NCI-H1417 (cell line): ENCODE data around the gene GSTT2B.
"Not testable (repeated sequence)": the region's sequence is repeated elsewhere in the genome, so short reads cannot be mapped to it uniquely, and the experiment has no call there.

Source experiments
- DNase-seq, 3 experiments: peaks; one replicate each; lab custom pipeline; 2025; lab: John Stamatoyannopoulos, UW

Gene GSTT2B

DNA sequence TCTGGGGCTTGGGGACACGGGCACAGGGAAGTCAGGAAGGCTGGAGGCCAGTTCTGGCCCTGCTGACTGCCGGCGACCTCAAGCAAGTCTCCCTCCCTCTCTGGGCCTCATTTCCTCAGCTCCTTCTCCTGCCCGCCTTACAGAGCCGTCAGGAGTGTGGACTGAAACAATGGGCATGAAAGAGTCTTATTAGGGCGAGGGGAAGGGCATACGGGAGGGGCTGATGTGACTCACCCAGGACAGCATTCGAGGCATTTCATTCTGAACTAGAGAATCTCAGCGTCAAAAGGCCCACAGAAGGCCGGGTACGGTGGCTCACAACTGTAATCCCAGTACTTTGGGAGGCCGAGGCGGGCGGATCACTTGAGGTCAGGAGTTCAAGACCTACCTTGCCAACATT is 20.8 kb downstream of the GSTT2B start:
- not testable (repeated sequence) for DNase-seq

DNA sequence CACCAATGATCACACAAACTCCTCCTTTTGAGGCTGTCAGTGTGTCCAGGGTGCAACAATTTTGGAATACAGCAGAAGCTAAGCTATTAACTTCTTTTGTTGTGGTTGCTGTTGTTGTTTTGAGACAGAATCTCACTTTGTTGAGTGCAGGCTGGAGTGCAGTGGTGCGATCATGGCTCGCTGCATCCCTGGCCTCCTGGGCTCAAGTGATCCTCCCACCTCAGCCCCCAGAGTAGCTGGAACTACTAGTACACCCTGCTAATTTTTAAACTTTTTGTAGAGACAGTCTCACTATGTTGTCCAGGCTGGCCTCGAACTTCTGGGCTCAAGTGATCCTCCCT is 22.0 kb downstream of the GSTT2B start:
- no peak for DNase-seq

DNA sequence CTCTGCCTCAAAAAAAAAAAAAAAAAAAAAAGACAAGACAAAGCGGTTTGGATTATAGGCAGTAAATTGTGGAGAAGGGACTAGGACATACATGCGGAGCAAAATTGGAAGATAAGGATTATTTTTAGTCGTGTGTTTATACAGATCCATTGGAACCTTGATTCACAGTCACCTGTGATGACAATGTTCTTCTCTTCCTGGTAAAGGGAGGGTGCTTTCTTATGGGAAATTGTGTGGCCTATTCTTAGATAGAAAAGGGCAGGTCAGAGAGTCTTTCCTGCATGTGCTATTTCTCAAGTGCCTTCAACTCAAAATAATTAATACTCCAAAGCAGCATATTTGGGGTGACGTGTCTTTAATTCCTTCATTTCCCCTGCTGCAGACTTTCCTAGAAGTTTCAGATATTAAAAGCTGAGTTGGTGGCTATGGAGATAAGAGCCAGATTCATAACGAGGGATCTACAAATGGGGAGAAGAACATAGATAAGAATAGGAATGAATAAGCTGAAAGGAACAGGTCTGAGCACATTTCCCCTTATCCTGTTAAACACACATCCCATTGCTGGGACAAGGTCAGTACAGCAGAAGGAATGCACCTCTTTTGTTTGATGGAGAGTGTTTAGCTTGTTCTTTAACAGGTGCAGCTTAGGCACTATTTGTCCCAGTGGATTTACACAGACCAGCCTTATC is 22.5 kb downstream of the GSTT2B start:
- DNase-seq = no peak

DNA sequence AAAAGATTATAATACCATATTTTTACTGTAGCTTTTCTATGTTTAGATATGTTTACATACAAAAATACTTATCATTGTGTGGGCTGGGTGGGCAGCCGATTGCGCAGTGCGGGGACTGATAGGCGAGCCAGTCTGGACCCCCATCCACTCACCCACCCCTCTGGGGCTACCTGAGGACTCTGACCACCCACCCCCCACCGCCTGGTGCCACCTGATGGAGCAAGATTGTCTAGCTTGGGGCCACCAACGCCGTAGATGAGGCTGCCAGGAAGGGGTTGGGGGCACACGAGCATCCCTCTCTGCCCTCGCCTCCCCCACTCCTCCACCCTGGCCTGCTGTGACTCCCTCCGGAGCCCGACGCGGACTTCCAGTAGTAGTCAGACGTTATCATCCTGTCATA is 34.4 kb downstream of the GSTT2B start:
- no peak for DNase-seq

DNA sequence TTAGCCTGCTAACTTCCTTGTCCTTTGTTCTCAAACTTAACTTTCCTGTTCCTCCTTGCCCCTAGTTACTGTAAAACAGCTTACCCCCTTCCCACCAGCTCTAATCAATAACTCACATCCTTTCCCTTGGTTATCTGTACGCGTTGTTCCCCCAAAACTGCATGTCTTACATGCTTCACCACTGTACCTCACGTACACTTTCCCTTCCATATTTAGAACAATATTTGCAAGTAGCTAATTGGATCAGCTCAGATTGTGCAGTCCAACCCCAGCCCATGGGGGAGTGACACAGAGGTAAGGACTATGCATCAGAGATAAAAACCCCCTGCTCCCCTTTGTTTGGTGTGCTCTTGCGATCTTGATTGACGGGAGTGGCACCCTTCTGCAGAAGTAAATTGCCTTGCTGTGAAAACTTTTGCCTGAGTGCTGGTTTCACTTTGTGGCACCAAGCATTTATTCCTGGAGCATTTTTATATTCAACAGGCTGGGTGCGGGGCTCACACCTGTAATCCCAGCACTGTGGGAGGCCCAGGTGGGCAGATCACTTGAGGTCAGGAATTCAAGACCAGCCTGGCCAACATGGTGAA is 35.9 kb downstream of the GSTT2B start:
- no peak for DNase-seq

DNA sequence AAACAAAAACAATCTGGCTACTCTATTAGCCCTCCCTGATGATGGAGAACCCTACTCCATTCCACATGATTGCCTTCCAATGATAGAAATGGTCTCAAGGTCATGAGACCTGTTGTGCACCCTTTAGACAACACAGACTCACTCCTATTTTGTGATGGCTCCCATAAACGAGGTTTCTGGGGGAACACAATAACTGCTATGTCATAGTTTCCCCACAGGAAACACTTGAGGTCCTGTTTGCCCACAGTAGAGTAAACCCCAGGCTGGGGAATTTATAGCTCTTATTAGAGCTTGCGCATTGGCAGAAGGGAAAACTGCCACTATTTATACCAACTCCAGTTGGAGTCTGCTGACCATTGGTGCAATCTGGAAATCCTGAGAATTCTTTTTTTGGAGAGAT is 38.1 kb downstream of the GSTT2B start:
- no peak for DNase-seq

DNA sequence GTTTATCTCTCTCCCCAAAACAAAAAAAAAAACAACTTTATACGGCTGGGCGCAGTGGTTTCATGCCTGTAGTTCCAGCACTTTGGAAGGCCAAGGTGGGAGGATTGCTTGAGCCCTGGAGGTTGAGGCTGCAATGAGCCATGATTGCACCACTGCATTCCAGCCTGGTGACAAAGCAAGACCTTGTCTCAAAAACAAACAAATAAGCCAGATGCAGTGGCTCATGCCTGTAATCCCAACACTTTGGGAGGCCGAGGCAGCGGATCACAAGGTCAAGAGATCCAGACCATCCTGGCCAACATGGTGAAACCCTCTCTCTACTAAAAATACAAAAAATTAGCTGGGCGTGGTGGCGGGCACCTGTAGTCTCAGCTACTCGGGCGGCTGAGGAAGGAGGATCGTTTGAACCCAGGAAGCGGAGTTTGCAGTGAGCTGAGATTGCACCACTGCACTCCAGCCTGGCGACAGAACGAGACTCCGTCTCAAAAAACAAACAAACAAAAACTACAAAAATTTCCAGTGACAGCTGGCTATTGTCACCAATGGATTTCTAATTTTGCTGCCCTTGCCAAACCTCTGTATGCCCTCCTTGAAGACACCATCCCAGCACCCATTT is 39.3 kb downstream of the GSTT2B start:
- DNase-seq = not testable (repeated sequence)

DNA sequence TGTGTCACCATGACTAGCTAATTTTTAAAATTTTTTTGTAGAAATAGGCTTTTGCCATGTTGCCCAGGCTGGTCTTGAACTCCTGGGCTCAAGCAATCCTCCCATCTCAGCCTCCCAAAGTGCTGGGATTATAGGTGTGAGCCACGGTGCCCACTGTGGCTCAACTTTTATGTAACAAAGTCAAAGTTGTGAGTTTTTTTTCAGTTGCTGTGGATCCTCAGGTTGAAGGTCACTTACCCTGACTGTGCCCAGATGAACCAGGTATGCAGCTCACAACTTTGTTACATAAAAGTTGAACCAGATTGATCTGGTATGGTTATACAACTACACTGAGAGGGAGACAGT is 40.8 kb downstream of the GSTT2B start:
- DNase-seq = not testable (repeated sequence)

DNA sequence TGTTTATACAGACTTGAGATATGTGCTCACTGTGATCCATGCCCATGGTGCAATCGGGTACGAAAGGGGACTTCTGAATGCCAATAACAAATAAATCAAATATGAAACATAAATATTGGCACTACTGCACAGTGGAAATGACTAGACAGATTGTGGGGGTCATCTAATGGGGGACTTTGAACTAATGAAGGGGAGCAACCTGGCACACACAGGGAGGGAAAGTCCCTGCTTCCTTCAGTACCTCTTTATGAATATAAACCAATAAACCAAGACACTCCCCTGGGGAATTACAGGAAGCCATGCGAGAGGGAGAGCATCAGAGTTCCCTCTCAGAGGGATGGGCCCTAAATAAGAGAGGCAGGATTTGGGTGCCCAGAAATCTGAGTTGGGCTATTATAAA is 45.7 kb downstream of the GSTT2B start:
- no peak for DNase-seq

DNA sequence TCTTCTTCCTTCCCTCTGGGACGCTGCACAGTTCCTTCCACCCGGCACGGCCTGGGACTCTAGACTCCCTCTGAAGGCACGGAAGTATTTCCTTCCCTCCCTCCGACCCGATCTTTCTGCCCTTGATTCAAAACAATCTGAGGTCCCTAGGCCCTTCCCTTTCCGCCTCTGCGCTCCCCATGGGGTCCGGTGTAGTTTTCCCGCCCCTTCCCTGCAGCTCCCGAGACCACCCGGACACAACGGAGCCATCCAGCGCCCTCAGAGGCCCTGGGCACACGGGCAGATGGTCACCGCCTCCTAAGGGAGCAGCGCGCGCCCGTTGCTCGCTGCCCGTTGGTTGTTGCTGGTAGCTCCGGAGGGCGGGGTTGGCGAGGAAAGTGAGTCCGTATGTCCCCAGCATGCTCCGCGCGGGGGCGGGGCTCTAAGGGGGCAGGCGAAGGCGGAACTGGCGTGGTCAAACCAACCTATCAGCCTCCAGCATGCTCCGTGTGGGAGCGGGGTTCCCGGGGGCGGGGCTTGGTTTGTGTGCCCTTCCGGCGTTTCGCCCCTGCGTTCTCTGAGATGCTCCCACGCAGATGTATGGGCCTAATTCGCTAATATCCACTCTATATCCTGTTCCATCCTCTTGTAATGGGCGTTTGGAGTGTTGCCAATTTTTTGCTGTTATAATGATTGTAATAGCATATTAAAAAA is 47.2 kb downstream of the GSTT2B start:
- DNase-seq = peak; percentile 94 to 98 (median 96)

DNA sequence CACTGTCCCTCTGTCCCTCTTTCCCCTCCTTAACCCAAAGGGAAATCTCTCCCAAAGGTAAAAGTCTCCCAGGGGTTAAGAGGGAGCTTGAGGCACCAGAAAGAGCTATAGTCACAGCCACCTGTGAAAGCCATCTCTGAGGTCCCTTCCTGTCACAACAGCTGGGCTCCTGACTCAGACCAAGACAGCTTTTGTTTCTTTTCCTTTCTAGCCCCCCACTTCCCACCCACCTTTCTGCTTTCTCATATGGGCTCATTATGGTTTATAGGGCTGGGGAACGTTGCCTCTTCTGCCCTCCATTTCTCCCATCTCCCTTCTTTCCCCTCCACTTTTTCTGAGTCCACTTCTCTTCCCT is 47.7 kb downstream of the GSTT2B start:
- no peak for DNase-seq

DNA sequence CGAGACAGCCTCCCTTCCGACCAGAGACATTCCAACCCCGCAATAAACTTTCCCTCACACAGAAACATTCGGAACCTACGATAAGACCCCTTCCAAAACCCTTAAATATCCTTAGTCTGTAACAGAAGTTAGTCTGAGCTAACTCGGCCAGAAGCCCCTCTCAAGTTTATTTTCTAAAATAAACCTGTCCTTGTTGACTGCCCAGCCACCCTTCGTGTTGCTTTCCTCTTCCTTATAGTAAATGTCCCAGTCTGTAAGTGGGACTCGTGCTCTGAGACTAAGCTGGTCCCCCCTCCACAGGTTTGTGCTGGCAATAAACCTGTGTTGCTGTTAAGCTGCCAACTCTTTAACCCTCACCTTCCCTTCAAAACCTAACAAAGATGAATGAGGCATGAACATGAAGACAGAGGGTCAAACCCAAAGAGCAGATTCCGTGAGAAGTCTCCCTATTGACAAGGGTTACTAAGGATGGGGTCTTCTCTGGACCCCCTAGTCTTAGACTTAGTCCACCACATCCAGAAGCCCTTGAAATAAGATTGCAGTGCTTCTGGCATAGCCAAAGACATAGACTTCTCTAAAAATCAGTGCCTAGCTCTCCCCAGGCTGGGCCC is 48.6 kb downstream of the GSTT2B start:
- no peak for DNase-seq

DNA sequence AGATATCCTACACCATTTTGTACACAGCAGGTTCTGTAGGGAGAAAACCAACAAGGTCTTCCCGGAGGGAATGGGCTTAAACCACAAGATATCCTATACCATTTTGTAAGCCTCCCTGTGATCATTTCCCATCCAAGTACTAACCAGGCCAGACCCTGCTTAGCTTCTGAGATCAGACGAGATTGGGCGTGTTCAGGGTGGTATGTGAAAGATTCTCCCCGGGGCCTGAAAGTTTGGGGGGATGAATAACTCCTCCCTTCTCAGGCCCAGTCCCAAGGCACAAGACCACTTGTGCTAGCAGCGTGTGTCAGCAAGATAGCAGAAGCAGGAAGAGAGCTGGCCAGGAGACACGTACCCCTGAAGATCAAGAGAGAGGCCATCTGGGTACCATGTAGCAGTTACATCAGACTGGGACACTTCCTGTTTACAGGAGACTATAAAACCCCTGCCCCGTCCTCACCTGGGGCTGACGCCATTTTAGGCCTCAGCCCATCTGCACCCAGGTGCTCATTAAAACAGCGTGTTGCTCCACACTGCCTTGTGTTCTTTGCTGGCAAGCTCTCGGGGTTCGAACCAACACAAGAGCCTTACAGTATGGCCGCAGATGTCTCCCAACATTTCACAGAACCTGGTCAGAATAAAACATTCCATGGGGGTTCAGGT is 49.5 kb downstream of the GSTT2B start:
- DNase-seq = no peak

DNA sequence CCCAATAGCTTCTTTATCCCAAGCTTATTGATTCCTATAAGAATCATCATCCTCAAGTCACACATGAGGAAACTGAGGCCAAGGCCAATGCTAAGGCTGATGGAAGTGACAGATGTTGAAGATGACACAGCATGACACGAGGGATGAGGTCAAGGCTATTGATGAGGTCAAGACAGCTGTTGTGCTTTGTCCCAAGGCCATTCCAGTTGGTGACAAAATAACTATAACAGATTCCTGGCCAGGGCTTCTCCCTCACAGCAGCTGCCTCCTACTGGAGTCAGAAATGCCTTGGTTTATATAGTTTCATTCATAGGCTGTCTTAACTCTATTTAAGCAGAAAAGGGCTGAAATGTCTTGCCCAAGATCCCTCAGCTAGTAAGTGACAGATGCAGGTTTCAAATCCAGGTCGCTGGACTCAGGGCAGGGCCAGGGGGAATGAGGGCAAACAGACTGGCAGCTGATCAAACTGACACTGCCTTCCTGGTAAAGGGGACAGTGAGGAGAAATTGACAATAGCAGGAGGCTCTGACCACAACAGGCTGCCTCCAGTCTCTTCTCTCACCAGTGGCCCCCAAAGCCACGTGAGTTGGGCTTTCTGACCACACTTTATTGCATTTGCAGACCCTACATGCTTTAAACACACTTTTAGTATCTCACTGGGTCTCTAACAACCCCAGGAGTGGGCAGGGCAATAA is 50.4 kb downstream of the GSTT2B start:
- DNase-seq = no peak

DNA sequence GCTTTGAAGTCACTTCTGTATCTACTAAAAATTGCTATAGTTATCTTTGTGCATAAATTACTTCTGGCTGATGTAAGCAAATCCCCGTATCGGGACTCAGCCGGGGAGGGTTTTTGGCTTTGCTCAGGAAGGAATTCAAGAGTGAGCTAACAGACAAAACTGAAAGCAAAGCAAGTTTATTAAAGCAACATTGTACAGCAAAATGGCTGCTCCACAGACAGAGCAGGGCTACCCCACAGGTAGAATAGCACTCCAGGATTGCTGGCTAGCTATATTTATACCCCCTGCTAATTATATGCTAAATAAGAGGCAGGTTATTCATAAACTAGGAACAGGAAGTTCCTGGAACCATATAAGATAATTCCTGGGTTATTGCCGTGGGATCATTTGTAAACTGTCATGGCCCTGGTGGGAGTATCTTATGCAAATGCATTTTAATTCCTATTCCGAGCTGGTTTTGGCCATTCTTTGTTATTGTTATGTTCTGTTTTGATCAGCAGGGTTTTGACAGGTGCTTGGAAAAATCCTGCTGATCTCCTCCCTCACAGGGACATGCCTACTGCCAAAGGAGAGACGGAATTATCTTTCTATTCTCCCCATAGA is 51.6 kb downstream of the GSTT2B start:
- DNase-seq = no peak

DNA sequence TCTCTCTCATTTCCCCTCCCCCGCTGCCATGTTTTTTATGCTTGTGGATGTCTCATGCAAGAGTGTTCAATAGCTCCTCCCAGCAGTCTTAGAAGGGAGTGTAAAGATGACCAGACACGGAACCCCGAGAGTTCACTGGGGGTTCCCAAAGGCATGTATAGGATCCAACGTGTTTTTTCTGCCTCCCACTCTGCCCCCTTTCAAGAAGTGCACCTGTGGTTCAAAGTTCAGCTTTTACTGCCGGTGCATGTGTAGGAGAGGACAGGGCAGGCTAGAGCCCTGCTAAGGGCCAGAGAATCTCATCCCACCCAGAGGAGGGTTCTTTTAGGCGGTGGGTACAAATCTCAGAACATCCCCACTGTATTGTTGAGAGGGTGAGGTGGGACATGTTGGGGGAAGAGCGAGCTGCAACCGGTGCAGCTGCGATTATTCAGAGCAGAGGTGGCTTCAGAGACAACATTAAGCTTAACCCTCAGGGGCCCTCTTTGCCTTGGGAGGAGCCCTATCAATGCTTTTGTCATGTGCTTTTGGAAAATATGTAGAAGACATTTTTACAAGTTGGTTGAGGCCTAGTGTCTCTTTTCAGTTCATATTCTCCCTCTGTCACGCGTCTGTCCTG is 52.3 kb downstream of the GSTT2B start:
- DNase-seq = no peak

DNA sequence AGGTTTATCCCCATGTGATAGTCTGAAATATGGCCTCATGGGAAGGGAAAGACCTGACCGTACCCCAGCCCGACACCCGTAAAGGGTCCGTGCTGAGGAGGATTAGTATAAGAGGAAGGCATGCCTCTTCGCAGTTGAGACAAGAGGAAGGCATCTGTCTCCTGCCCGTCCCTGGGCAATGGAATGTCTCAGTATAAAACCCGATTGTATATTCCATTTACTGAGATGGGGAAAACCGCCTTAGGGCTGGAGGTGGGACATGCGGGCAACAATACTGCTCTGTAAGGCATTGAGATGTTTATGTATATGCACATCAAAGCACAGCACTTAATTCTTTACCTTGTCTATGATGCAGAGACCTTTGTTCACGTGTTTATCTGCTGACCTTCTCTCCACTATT is 53.6 kb downstream of the GSTT2B start:
- DNase-seq = not testable (repeated sequence)
